Keratinocyte (primary cell): Measurements from ENCODE around the gene CHST1. TPM values are rescaled to one million over a fixed set of nuclear protein-coding genes. Genes with fewer than 3 reads are reported as not detected.

Experiments
- DNase-seq: peaks from one replicate; pipeline ENCODE4 v3.0.0-alpha.2; 2011; ENCODE audit warnings: low read depth, missing footprints, low spot score
- FAIRE-seq: peaks from 2 replicates; lab custom pipeline; 2011; peaks lifted over from hg19 to GRCh38; lab: Jason Lieb, UNC
- H2AFZ ChIP-seq: 2 replicates; pipeline ENCODE4 v1.6.0; 2012; ENCODE audit warnings: low read length, control low read depth, inconsistent platforms; ENCODE audit not compliant: control insufficient read depth
- H3K27ac ChIP-seq: 2 replicates; pipeline ENCODE4 v1.5.1; 2011; ENCODE audit warnings: low read length; ENCODE audit not compliant: control insufficient read depth, insufficient read depth
- H3K27me3 ChIP-seq: 3 replicates; pipeline ENCODE4 v1.6.0; 2011; ENCODE audit warnings: low read length; ENCODE audit not compliant: control insufficient read depth, insufficient read depth; ENCODE audit errors: extremely low read depth
- H3K36me3 ChIP-seq, 2 experiments: 2 replicates in 1 of 2; 3 replicates in 1 of 2; pipeline ENCODE4 v1.5.1; 2011; ENCODE audit warnings: low read length in 2 of 2, mild to moderate bottlenecking in 1 of 2; ENCODE audit not compliant: control insufficient read depth in 2 of 2, insufficient read depth in 2 of 2; ENCODE audit errors: extremely low read depth in 1 of 2
- H3K4me1 ChIP-seq: 3 replicates; pipeline ENCODE4 v1.5.1; 2011; ENCODE audit warnings: low read length; ENCODE audit not compliant: control insufficient read depth, insufficient read depth; ENCODE audit errors: extremely low read depth
- H3K4me2 ChIP-seq: 3 replicates; pipeline ENCODE4 v1.6.0; 2011; ENCODE audit warnings: low read depth, low read length; ENCODE audit not compliant: control insufficient read depth, insufficient read depth; ENCODE audit errors: extremely low read depth
- H3K4me3 ChIP-seq, 3 experiments: fragments of 200-600 bp in 1 of 3; sonication (generic) in 1 of 3; 2 replicates in 2 of 3; 3 replicates in 1 of 3; pipeline ENCODE4 v1.5.1; 2011 to 2016; ENCODE audit warnings: low read length in 3 of 3, mild to moderate bottlenecking in 3 of 3, control low read depth in 2 of 3, inconsistent platforms in 1 of 3, low read depth in 1 of 3, mixed read lengths in 1 of 3, mixed run types in 1 of 3, moderate library complexity in 1 of 3; ENCODE audit not compliant: control insufficient read depth in 2 of 3, insufficient read depth in 2 of 3; ENCODE audit errors: extremely low read depth in 1 of 3
- H3K79me2 ChIP-seq: 2 replicates; pipeline ENCODE4 v1.6.0; 2012; ENCODE audit warnings: low read length; ENCODE audit not compliant: control insufficient read depth, insufficient read depth
- H3K9ac ChIP-seq: 3 replicates; pipeline ENCODE4 v1.6.0; 2011; ENCODE audit warnings: low read length; ENCODE audit not compliant: control insufficient read depth, insufficient read depth; ENCODE audit errors: extremely low read depth
- H3K9me1 ChIP-seq: 3 replicates; pipeline ENCODE4 v1.6.0; 2011; ENCODE audit warnings: low read length; ENCODE audit not compliant: control insufficient read depth, insufficient read depth; ENCODE audit errors: extremely low read depth
- H3K9me3 ChIP-seq: 2 replicates; pipeline ENCODE4 v1.5.1; 2012; ENCODE audit warnings: low read depth, low read length; ENCODE audit not compliant: control insufficient read depth
- H4K20me1 ChIP-seq: 3 replicates; pipeline ENCODE4 v1.6.0; 2011; ENCODE audit warnings: low read length; ENCODE audit not compliant: control insufficient read depth, insufficient read depth; ENCODE audit errors: extremely low read depth
- CTCF ChIP-seq, 3 experiments: IDR thresholded peaks in 1 of 3; conservative IDR thresholded peaks in 1 of 3; optimal IDR thresholded peaks in 1 of 3; 2 replicates in 2 of 3; 3 replicates in 1 of 3; pipeline versions ENCODE3 to v1.5.1; 2011; ENCODE audit warnings: low read length in 3 of 3, mild to moderate bottlenecking in 3 of 3, moderate library complexity in 2 of 3, control low read depth in 1 of 3, inconsistent platforms in 1 of 3; ENCODE audit not compliant: insufficient read depth in 2 of 3; ENCODE audit errors: extremely low read depth in 1 of 3
- EZH2 ChIP-seq: IDR thresholded peaks from one replicate; pipeline ENCODE4 v1.6.1; 2012; ENCODE audit warnings: inconsistent platforms, mild to moderate bottlenecking, low read length, moderate library complexity
- dilution Hi-C: fragments of 300-500 bp; cut with MboI; formaldehyde crosslinking; loops from one replicate; pipeline ENCODE4 v1.7.0; 2020; ENCODE audit warnings: low sequenced_read_pairs; ENCODE audit not compliant: extremely low pct_ligation_motif_present
- polyA plus RNA-seq, 5 experiments: library from polyadenylated mRNA; depleted of rRNA in 3 of 5; stranded (reverse) in 3 of 5; stranded (forward) in 1 of 5; unstranded in 1 of 5; fragments of >200 nt; gene quantifications; 1 replicate in 1 of 5; 2 replicates in 3 of 5; 3 replicates in 1 of 5; pipeline versions ENCODE4 v1.2.1 to v1.2.3, GENCODE V29; 2011 to 2012; ENCODE audit warnings: missing spikeins in 2 of 5, low read depth in 1 of 5, low replicate concordance in 1 of 5

Gene CHST1
- polyA plus RNA-seq, 1 donor (not counting 4 experiments of a cell fraction or from before 2014, with no cell fraction given) = not detected

DNA sequence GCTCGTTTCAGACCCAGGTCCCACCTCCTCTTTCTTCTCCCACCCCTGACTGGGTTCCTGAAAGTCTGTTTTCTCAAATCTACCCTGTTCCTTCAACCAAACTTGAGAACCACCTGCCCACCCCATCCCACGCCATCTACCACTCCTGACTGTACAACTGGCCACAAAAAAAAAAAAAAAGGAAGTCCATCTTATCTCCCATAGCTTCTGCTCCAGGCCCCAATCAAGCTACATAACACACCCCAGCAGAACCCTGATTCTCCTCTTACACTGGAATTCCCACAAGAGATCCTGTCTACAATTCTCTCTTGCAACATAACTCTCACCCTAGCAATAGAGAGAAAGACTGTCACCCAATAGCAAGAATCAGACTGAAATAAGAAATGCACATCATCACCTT is 39.2 kb upstream of the CHST1 start:
- Histone ChIP-seq H2AFZ (no peak overlapping the region), H3K4me1 (no peaks in the 10 kb centered on the region), H3K79me2 (no peaks in the 10 kb centered on the region), H4K20me1 (no peaks in the 10 kb centered on the region), H3K27me3 (peaks cover 32% of the 10 kb centered on the region), H3K36me3 (no peaks in the 10 kb centered on the region), H3K9ac (no peak overlapping the region), H3K9me1 (no peaks in the 10 kb centered on the region), H3K27ac (no peak overlapping the region), H3K9me3 (no peaks in the 10 kb centered on the region), H3K4me2 (no peak overlapping the region), H3K4me3 (no peak overlapping the region)
- TF ChIP-seq EZH2 = no peak
- TF ChIP-seq CTCF (optimal IDR thresholded peaks at IDR 0.05 in 1 of 3, IDR thresholded peaks at IDR 0.05 in 1 of 3, conservative IDR thresholded peaks at IDR 0.05 in 1 of 3; ENCODE audit: extremely low read depth in 1 of 3, insufficient read depth in 2 of 3, low read length in 3 of 3) = no peak
- dilution Hi-C loops = no loop called here
- DNase-seq = no peak
- no peak for FAIRE-seq

DNA sequence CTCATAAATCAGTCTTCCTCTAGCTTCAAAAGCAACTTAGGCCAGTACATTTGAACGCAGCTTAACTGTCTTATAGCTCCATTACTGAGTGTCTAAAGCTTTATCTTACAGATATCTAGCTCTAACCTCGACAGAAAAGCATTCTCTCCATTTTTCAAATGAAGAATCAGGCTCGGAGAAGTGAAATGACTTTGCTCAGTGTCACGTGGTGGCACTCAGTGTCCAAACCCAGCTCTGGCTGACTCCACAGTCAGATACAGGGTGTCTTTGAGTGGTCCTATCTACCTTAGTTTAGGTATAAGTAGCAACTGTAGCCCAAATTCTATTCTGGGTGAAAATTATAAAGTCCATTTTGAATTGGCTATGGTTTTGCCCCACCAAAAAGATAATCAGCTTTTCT is 38.7 kb upstream of the CHST1 start:
- Histone ChIP-seq H3K9me1 (no peaks in the 10 kb centered on the region), H3K79me2 (no peaks in the 10 kb centered on the region), H3K27me3 (peaks cover 35% of the 10 kb centered on the region), H3K36me3 (no peaks in the 10 kb centered on the region), H3K9ac (no peak overlapping the region), H3K4me1 (no peaks in the 10 kb centered on the region), H3K4me2 (no peak overlapping the region), H3K9me3 (no peaks in the 10 kb centered on the region), H3K27ac (no peak overlapping the region), H3K4me3 (no peak overlapping the region), H4K20me1 (no peaks in the 10 kb centered on the region), H2AFZ (no peak overlapping the region)
- dilution Hi-C loops = no loop called here
- TF ChIP-seq CTCF (optimal IDR thresholded peaks at IDR 0.05 in 1 of 3, IDR thresholded peaks at IDR 0.05 in 1 of 3, conservative IDR thresholded peaks at IDR 0.05 in 1 of 3; ENCODE audit: extremely low read depth in 1 of 3, insufficient read depth in 2 of 3, low read length in 3 of 3) (no peak), EZH2 (no peak)
- FAIRE-seq (no peak), DNase-seq (no peak)
